ENCODE results near the gene TLX1. TPM values are rescaled to one million over a fixed set of nuclear protein-coding genes. Genes with fewer than 3 reads are reported as not detected.

TLX1 gene
- polyA plus RNA-seq, 1 donor (not counting 4 experiments of a cell fraction or from before 2014, with no cell fraction given): not detected

DNA sequence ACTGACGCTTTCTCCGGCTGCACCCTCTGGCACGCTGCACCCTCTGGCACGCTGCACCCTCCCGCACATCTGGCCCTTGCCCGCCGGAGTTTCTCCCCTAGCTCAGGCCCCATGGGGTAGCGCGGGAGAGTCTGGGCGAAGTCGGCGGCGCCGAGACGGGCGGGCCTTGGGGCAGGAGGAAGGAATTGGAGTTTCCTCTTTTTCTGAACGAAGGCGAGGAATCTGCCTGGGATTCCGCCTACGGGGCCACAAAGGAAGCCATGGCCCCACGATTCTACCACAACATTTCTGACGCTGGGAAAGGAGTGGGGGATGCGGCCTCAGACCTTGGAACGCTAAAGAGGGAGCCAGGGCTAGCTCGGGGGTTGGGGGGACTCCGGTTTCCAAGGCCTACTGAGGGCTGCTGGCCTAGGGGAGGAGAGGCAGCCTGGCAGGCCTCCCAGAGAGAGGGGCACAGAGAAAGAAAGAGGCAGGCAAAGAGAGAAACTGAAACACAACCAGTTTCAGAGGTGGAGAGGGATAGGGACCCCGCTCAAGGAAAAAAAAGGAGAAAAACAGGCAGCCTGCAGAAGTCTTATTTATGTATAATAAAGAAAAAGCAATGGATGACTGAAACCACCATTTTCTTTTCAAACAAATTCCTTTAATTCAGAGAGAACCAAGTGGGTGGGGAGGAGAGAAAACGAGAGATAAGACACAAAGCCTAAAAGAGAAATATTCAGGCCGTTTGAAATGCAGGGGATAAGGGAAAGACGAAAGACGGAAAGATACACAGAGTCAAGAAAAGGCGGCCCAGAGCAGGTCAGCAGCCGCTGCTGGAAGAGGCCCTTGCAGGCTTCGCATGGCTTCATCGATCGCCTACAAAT is 4.3 kb downstream of the TLX1 start:
- no peak overlapping the region for H3K4me3 ChIP-seq (ENCODE audit: control insufficient read depth in 2 of 3, extremely low read depth in 1 of 3, insufficient read depth in 2 of 3, low read depth in 1 of 3, low read length in 3 of 3)
- dilution Hi-C loops (cut with MboI; ENCODE audit: extremely low pct_ligation_motif_present, low sequenced_read_pairs): no loop called here
- H3K4me2 ChIP-seq (ENCODE audit: control insufficient read depth, extremely low read depth, insufficient read depth, low read depth, low read length): peak overlapping the region; percentile 37
- H3K36me3 ChIP-seq (ENCODE audit: control insufficient read depth in 2 of 2, extremely low read depth in 1 of 2, insufficient read depth in 2 of 2, low read length in 2 of 2): no peaks in the 10 kb centered on the region
- H3K27ac ChIP-seq (ENCODE audit: control insufficient read depth, insufficient read depth, low read length): no peak overlapping the region
- H3K9me3 ChIP-seq (ENCODE audit: control insufficient read depth, low read depth, low read length): no peaks in the 10 kb centered on the region
- DNase-seq (ENCODE audit: low read depth, low spot score): no peak
- H3K9me1 ChIP-seq (ENCODE audit: control insufficient read depth, extremely low read depth, insufficient read depth, low read length): no peaks in the 10 kb centered on the region
- peaks cover 100% of the 10 kb centered on the region for H3K27me3 ChIP-seq (ENCODE audit: control insufficient read depth, extremely low read depth, insufficient read depth, low read length)
- peaks cover 2% of the 10 kb centered on the region for H4K20me1 ChIP-seq (ENCODE audit: control insufficient read depth, extremely low read depth, insufficient read depth, low read length)
- no peak overlapping the region for H3K9ac ChIP-seq (ENCODE audit: control insufficient read depth, extremely low read depth, insufficient read depth, low read length)
- H3K79me2 ChIP-seq (ENCODE audit: control insufficient read depth, insufficient read depth, low read length): no peaks in the 10 kb centered on the region
- H3K4me1 ChIP-seq (ENCODE audit: control insufficient read depth, extremely low read depth, insufficient read depth, low read length): peaks cover 16% of the 10 kb centered on the region
- H2AFZ ChIP-seq (ENCODE audit: control insufficient read depth, low read length): no peak overlapping the region
- no peak for FAIRE-seq
- TF ChIP-seq CTCF (optimal IDR thresholded peaks at IDR 0.05 in 1 of 3, IDR thresholded peaks at IDR 0.05 in 1 of 3, conservative IDR thresholded peaks at IDR 0.05 in 1 of 3; ENCODE audit: extremely low read depth in 1 of 3, insufficient read depth in 2 of 3, low read length in 3 of 3): no peak
- TF ChIP-seq EZH2 (IDR thresholded peaks at IDR 0.05; ENCODE audit: low read length): no peak

- H2AFZ ChIP-seq (ENCODE audit: control insufficient read depth, low read length): no peak overlapping the region
- H3K27me3 ChIP-seq (ENCODE audit: control insufficient read depth, extremely low read depth, insufficient read depth, low read length): peaks cover 100% of the 10 kb centered on the region
- no peaks in the 10 kb centered on the region for H3K9me3 ChIP-seq (ENCODE audit: control insufficient read depth, low read depth, low read length)
- peaks cover 16% of the 10 kb centered on the region for H3K4me1 ChIP-seq (ENCODE audit: control insufficient read depth, extremely low read depth, insufficient read depth, low read length)
- TF ChIP-seq EZH2 (IDR thresholded peaks at IDR 0.05; ENCODE audit: low read length) (no peak), CTCF (optimal IDR thresholded peaks at IDR 0.05 in 1 of 3, IDR thresholded peaks at IDR 0.05 in 1 of 3, conservative IDR thresholded peaks at IDR 0.05 in 1 of 3; ENCODE audit: extremely low read depth in 1 of 3, insufficient read depth in 2 of 3, low read length in 3 of 3) (no peak)
- no peak overlapping the region for H3K4me3 ChIP-seq (ENCODE audit: control insufficient read depth in 2 of 3, extremely low read depth in 1 of 3, insufficient read depth in 2 of 3, low read depth in 1 of 3, low read length in 3 of 3)
- no peaks in the 10 kb centered on the region for H3K36me3 ChIP-seq (ENCODE audit: control insufficient read depth in 2 of 2, extremely low read depth in 1 of 2, insufficient read depth in 2 of 2, low read length in 2 of 2)
- H4K20me1 ChIP-seq (ENCODE audit: control insufficient read depth, extremely low read depth, insufficient read depth, low read length): peaks cover 2% of the 10 kb centered on the region
- FAIRE-seq: no peak
- H3K9me1 ChIP-seq (ENCODE audit: control insufficient read depth, extremely low read depth, insufficient read depth, low read length): no peaks in the 10 kb centered on the region
- H3K27ac ChIP-seq (ENCODE audit: control insufficient read depth, insufficient read depth, low read length): no peak overlapping the region
- DNase-seq (ENCODE audit: low read depth, low spot score): no peak
- no peaks in the 10 kb centered on the region for H3K79me2 ChIP-seq (ENCODE audit: control insufficient read depth, insufficient read depth, low read length)
- H3K4me2 ChIP-seq (ENCODE audit: control insufficient read depth, extremely low read depth, insufficient read depth, low read depth, low read length): no peak overlapping the region
- dilution Hi-C loops (cut with MboI; ENCODE audit: extremely low pct_ligation_motif_present, low sequenced_read_pairs): no loop called here
- no peak overlapping the region for H3K9ac ChIP-seq (ENCODE audit: control insufficient read depth, extremely low read depth, insufficient read depth, low read length)
These were observed 5.1 kb downstream of the TLX1 start for GRCh38 chr10:101136007-101136707.

All from keratinocyte (primary cell).